H1 (cell line): Measurements from ENCODE around the gene TBX15. TPM values are rescaled to one million over a fixed set of nuclear protein-coding genes. Genes with fewer than 3 reads are reported as not detected.

Experiments
- CTCF ChIA-PET: fragments of 300-600 bp; sonication (Branson Sonifier 250); formaldehyde crosslinking; loops from one replicate; lab custom pipeline; 2021; ENCODE audit not compliant: partially characterized antibody; lab: Charles Lee
- POLR2A ChIA-PET: fragments of 300-600 bp; sonication (Branson Sonifier 250); formaldehyde crosslinking; loops from one replicate; lab custom pipeline; 2021; ENCODE audit warnings: inconsistent platforms; ENCODE audit not compliant: partially characterized antibody; lab: Charles Lee
- DNase-seq, 2 experiments: peaks; one replicate each; pipeline versions ENCODE4 v3.0.0 to v3.0.0-alpha.2; 2010 to 2022; ENCODE audit warnings: low spot score in 2 of 2, low read depth in 1 of 2, mixed read lengths in 1 of 2
- FAIRE-seq: peaks from 2 replicates; lab custom pipeline; 2011; peaks lifted over from hg19 to GRCh38; lab: Jason Lieb, UNC
- H2AFZ ChIP-seq: 2 replicates; pipeline ENCODE4 v1.8.1; 2012; ENCODE audit warnings: low read length, inconsistent platforms
- H2AK5ac ChIP-seq: 2 replicates; pipeline ENCODE4 v1.6.1; 2013; ENCODE audit warnings: low read depth, low read length
- H2BK120ac ChIP-seq: replicated peaks from 2 replicates; pipeline ENCODE3; 2013; ENCODE audit warnings: low read depth, low read length, inconsistent platforms
- H2BK12ac ChIP-seq: 2 replicates; pipeline ENCODE4 v1.6.1; 2013; ENCODE audit warnings: low read depth, low read length
- H2BK15ac ChIP-seq: 2 replicates; pipeline ENCODE4 v1.6.1; 2013; ENCODE audit warnings: low read length
- H2BK20ac ChIP-seq: 2 replicates; pipeline ENCODE4 v1.6.1; 2013; ENCODE audit warnings: low read length
- H2BK5ac ChIP-seq: 2 replicates; pipeline ENCODE4 v1.6.1; 2013; ENCODE audit warnings: low read depth, low read length
- H3K14ac ChIP-seq: 2 replicates; pipeline ENCODE4 v1.6.1; 2013; ENCODE audit warnings: inconsistent platforms; ENCODE audit not compliant: insufficient read length
- H3K18ac ChIP-seq: 2 replicates; pipeline ENCODE4 v1.6.1; 2013; ENCODE audit warnings: low read length; ENCODE audit errors: extremely low read depth
- H3K23ac ChIP-seq: 2 replicates; pipeline ENCODE4 v1.6.1; 2013; ENCODE audit warnings: inconsistent platforms; ENCODE audit not compliant: insufficient read length
- H3K23me2 ChIP-seq: 2 replicates; pipeline ENCODE4 v1.6.1; 2013; ENCODE audit warnings: low read depth, low read length
- H3K27ac ChIP-seq: 2 replicates; pipeline ENCODE4 v1.6.1; 2011; ENCODE audit warnings: low read depth, low read length, inconsistent platforms
- H3K27me3 ChIP-seq, 4 experiments: replicated peaks in 1 of 4; 1 replicate in 1 of 4; 2 replicates in 3 of 4; pipeline versions ENCODE4 v1.6.1 to v1.8.1; 2011 to 2013; ENCODE audit warnings: low read length in 3 of 4, mild to moderate bottlenecking in 3 of 4, inconsistent platforms in 2 of 4, mixed read lengths in 2 of 4, moderate library complexity in 1 of 4; ENCODE audit not compliant: control insufficient read depth in 3 of 4, insufficient read depth in 3 of 4; ENCODE audit errors: extremely low read depth in 1 of 4
- H3K36me3 ChIP-seq, 4 experiments: 2 replicates each; pipeline versions ENCODE4 v1.6.1 to v1.8.1; 2011 to 2013; ENCODE audit warnings: mild to moderate bottlenecking in 4 of 4, low read length in 3 of 4, moderate library complexity in 2 of 4, control low read depth in 1 of 4, inconsistent platforms in 1 of 4; ENCODE audit not compliant: insufficient read depth in 4 of 4, control insufficient read depth in 2 of 4
- H3K4ac ChIP-seq: replicated peaks from 2 replicates; pipeline ENCODE3; 2013; ENCODE audit warnings: low read length, low read depth, mixed read lengths, inconsistent platforms; ENCODE audit not compliant: insufficient read length
- H3K4me1 ChIP-seq, 4 experiments: replicated peaks in 1 of 4; 1 replicate in 1 of 4; 2 replicates in 3 of 4; pipeline versions ENCODE4 v1.6.1 to v1.8.1; 2011 to 2013; ENCODE audit warnings: low read length in 3 of 4, inconsistent platforms in 2 of 4, mixed read lengths in 1 of 4; ENCODE audit not compliant: insufficient read depth in 4 of 4, control insufficient read depth in 3 of 4
- H3K4me2 ChIP-seq, 2 experiments: 2 replicates each; pipeline versions ENCODE4 v1.6.1 to v1.8.1; 2011 to 2013; ENCODE audit warnings: low read depth in 2 of 2, low read length in 2 of 2, control low read depth in 1 of 2, inconsistent platforms in 1 of 2, mild to moderate bottlenecking in 1 of 2; ENCODE audit not compliant: insufficient read depth in 1 of 2
- H3K4me3 ChIP-seq, 4 experiments: fragments of 200-600, 300-600 bp in 1 of 4; sonication (generic), shearing (Covaris generic), sonication (Bioruptor Twin) in 1 of 4; 2 replicates each; pipeline versions ENCODE4 v1.5.1 to v1.8.1; 2011 to 2016; ENCODE audit warnings: low read length in 4 of 4, low read depth in 3 of 4, control low read depth in 2 of 4, inconsistent platforms in 2 of 4, mild to moderate bottlenecking in 2 of 4, mixed read lengths in 1 of 4, moderate library complexity in 1 of 4; ENCODE audit not compliant: insufficient read depth in 2 of 4; ENCODE audit errors: extremely low read depth in 1 of 4
- H3K56ac ChIP-seq: replicated peaks from 2 replicates; pipeline ENCODE3; 2013; ENCODE audit warnings: low read depth, mild to moderate bottlenecking, mixed read lengths, low read length, inconsistent platforms; ENCODE audit not compliant: insufficient read length
- H3K79me1 ChIP-seq: 2 replicates; pipeline ENCODE4 v1.6.1; 2013; ENCODE audit warnings: low read depth, low read length, control low read depth
- H3K79me2 ChIP-seq, 2 experiments: 2 replicates each; pipeline versions ENCODE4 v1.6.1 to v1.8.1; 2012 to 2013; ENCODE audit warnings: low read length in 2 of 2, mild to moderate bottlenecking in 2 of 2, inconsistent platforms in 1 of 2; ENCODE audit not compliant: insufficient read depth in 2 of 2, control insufficient read depth in 1 of 2
- H3K9ac ChIP-seq, 4 experiments: replicated peaks in 1 of 4; 1 replicate in 1 of 4; 2 replicates in 3 of 4; pipeline versions ENCODE4 v1.6.1 to v1.8.1; 2011 to 2013; ENCODE audit warnings: low read depth in 3 of 4, low read length in 3 of 4, control low read depth in 2 of 4, mild to moderate bottlenecking in 2 of 4, moderate library complexity in 2 of 4, inconsistent platforms in 1 of 4; ENCODE audit errors: extremely low read depth in 1 of 4
- H3K9me3 ChIP-seq, 2 experiments: 2 replicates each; pipeline versions ENCODE4 v1.6.1 to v1.8.1; 2012 to 2013; ENCODE audit warnings: mild to moderate bottlenecking in 2 of 2, moderate library complexity in 2 of 2, control low read depth in 1 of 2, inconsistent platforms in 1 of 2, low read depth in 1 of 2, low read length in 1 of 2, mixed read lengths in 1 of 2; ENCODE audit not compliant: insufficient read depth in 2 of 2
- H4K20me1 ChIP-seq, 2 experiments: replicated peaks in 1 of 2; 2 replicates each; pipeline versions ENCODE3 to v1.8.1; 2011 to 2013; ENCODE audit warnings: inconsistent platforms in 2 of 2, low read length in 2 of 2, mild to moderate bottlenecking in 1 of 2; ENCODE audit not compliant: insufficient read depth in 2 of 2, control insufficient read depth in 1 of 2
- H4K5ac ChIP-seq: 2 replicates; pipeline ENCODE4 v1.6.1; 2013; ENCODE audit warnings: low read length, low read depth, mixed read lengths, inconsistent platforms; ENCODE audit not compliant: insufficient read length
- H4K8ac ChIP-seq: 2 replicates; pipeline ENCODE4 v1.8.0; 2013; ENCODE audit warnings: mild to moderate bottlenecking, moderate library complexity, low read length, inconsistent platforms; ENCODE audit not compliant: insufficient read depth; ENCODE audit errors: extremely low read depth
- H4K91ac ChIP-seq: replicated peaks from 2 replicates; pipeline ENCODE3; 2013; ENCODE audit warnings: low read length, mixed read lengths, inconsistent platforms; ENCODE audit not compliant: insufficient read length
- BCL11A ChIP-seq, 2 experiments: IDR thresholded peaks; one replicate each; pipeline ENCODE4 v1.6.1; 2011; ENCODE audit warnings: low read depth in 2 of 2, low read length in 2 of 2, mild to moderate bottlenecking in 2 of 2
- BRCA1 ChIP-seq: IDR thresholded peaks from 2 replicates; pipeline ENCODE4 v1.6.1; 2012; ENCODE audit warnings: low read depth, low read length, improper control_type of control experiment
- EP300 ChIP-seq, 2 experiments: IDR thresholded peaks; 1 replicate in 1 of 2; 2 replicates in 1 of 2; pipeline ENCODE4 v1.6.1; 2011 to 2012; ENCODE audit warnings: low read depth in 2 of 2, low read length in 2 of 2, mild to moderate bottlenecking in 2 of 2, borderline replicate concordance in 1 of 2, inconsistent platforms in 1 of 2, moderate library complexity in 1 of 2
- JUND ChIP-seq: IDR thresholded peaks from 2 replicates; pipeline ENCODE4 v1.6.1; 2011; ENCODE audit warnings: mild to moderate bottlenecking, improper control_type of control experiment, low read length
- KDM4A ChIP-seq: IDR thresholded peaks from one replicate; pipeline ENCODE4 v1.7.1; 2012; ENCODE audit warnings: low read depth, mild to moderate bottlenecking, moderate library complexity, low read length, inconsistent platforms; ENCODE audit not compliant: severe bottlenecking
- SIRT6 ChIP-seq: IDR thresholded peaks from one replicate; pipeline ENCODE4 v1.7.1; 2012; ENCODE audit warnings: low read length, inconsistent platforms
- TAF1 ChIP-seq: IDR thresholded peaks from 2 replicates; pipeline ENCODE4 v1.6.1; 2011; ENCODE audit warnings: mild to moderate bottlenecking, low read depth, low read length
- TBP ChIP-seq: IDR thresholded peaks from 2 replicates; pipeline ENCODE4 v1.6.1; 2011; ENCODE audit warnings: low read depth, low read length, improper control_type of control experiment
- TCF12 ChIP-seq: IDR thresholded peaks from 2 replicates; pipeline ENCODE4 v1.6.1; 2011; ENCODE audit warnings: low read depth, mild to moderate bottlenecking, low read length
- WGBS, 2 experiments: shearing (Covaris generic) in 1 of 2; methylation state at CpG; one replicate each; pipeline versions ENCODE4 v1.1.6 to v1.1.7; 2013 to 2015; ENCODE audit warnings: low lambda C conversion rate in 2 of 2, mixed read lengths in 2 of 2, inconsistent platforms in 1 of 2, low coverage in 1 of 2, missing lambda C conversion rate in 1 of 2; ENCODE audit not compliant: insufficient replicate concordance in 2 of 2, insufficient coverage in 1 of 2, insufficient read length in 1 of 2; ENCODE audit errors: extremely low coverage in 1 of 2, missing lambda C conversion rate in 1 of 2; 5-methylcytosine and 5-hydroxymethylcytosine counted together
- polyA plus RNA-seq, 7 experiments: library from polyadenylated mRNA; depleted of rRNA in 3 of 7; stranded (reverse) in 5 of 7; unstranded in 2 of 7; fragments of >200 nt in 5 of 7; fragments of 200-250 nt in 2 of 7; gene quantifications; 1 replicate in 5 of 7; 2 replicates in 1 of 7; 4 replicates in 1 of 7; pipeline versions ENCODE4 v1.2.1 to v1.2.3, GENCODE V29; 2011 to 2013; ENCODE audit warnings: missing spikeins in 2 of 7, mixed read lengths in 2 of 7
- total RNA-seq: library from RNA; stranded (reverse); fragmentation: NEBNext Ultra II Directional; extraction: Animal tissue kit (Norgen Biotek cat#: 25700); gene quantifications from 2 replicates; pipeline ENCODE4 v1.2.1, GENCODE V29; 2021
- TF ChIP-seq, protein P1 (sequence below): IDR thresholded peaks from 2 replicates; pipeline ENCODE4 v1.6.1; 2012; ENCODE audit warnings: inconsistent platforms
- TF ChIP-seq, protein P2 (sequence below): IDR thresholded peaks from 2 replicates; pipeline ENCODE4 v1.6.1; 2011; ENCODE audit warnings: low read length, improper control_type of control experiment

Gene TBX15
- total and polyA plus RNA-seq, 2 of the 8 experiments (the other 6 are each of a cell fraction or from before 2014, with no cell fraction given): 0.14 to 0.24 TPM

DNA sequence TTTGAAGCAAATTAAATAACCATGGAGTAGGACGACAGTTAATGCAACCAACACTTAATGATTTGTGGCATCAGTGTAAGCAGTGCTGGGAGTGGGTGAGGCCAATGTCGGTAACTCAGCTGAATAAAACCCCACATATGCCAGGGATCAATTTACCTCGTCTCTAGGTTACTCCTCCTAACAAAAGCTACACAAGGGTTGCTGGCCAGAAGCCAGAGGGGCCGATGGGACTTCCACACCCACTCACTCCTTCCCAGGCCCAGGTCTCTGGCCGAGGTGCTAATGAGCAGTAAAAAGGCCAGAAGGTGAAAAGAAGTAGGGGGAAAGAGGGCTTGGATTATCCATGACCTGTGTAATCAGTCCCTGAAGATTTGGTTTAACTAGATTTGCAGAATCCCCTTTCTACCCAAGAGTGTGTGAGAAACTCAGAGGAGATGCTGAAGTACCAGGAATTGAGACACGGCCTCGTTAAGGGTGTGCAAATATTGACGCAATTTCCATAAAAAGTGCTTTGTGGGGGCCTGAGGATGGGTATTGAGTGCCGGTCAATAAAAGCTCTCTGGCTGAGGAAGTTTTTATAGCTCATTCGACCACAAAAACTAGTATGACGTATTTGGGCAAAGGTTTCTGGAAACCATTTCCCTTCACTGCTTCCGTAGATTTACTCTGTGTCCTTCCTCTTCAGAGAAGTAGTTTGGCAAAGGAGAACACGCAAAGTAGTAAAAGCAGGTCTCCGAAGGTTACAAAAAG lies 145.5 kb downstream of the TBX15 start:
- Histone ChIP-seq H3K56ac (no peak overlapping the region), H4K5ac (no peak overlapping the region), H3K27me3 (no peaks in the 10 kb centered on the region), H3K79me1 (no peaks in the 10 kb centered on the region), H3K9me3 (no peaks in the 10 kb centered on the region), H4K20me1 (no peaks in the 10 kb centered on the region), H3K4me1 (no peaks in the 10 kb centered on the region), H2BK5ac (no peak overlapping the region), H2BK20ac (no peak overlapping the region), H3K4ac (no peak overlapping the region), H4K91ac (no peak overlapping the region), H3K23me2 (peaks cover 4% of the 10 kb centered on the region; the same call in 1 of the 2 replicates), H2AK5ac (no peak overlapping the region), H3K14ac (no peak overlapping the region), H3K36me3 (no peaks in the 10 kb centered on the region), H3K79me2 (no peaks in the 10 kb centered on the region), H2BK12ac (no peak overlapping the region), H3K4me3 (no peak overlapping the region), H3K4me2 (no peak overlapping the region), H2BK120ac (no peak overlapping the region), H4K8ac (no peak overlapping the region), H3K18ac (no peak overlapping the region), H2BK15ac (no peak overlapping the region), H3K9ac (no peak overlapping the region), H3K23ac (no peak overlapping the region), H3K27ac (no peak overlapping the region), H2AFZ (no peak overlapping the region)
- ChIA-PET POLR2A (interaction anchor here (0.6 kb wide), 1 partner anchor 468 kb away, joined by 3 read pairs; no protein-coding TSS in a partner anchor), CTCF (no interaction called here)
- DNase-seq (no peak), FAIRE-seq (no peak)
- WGBS, 2 experiments: 90% methylated on average over 14 of the region's 14 CpGs; no CpG with 5 or more reads in 1 of the 2 experiments
- TF ChIP-seq JUND (no peak), TAF1 (no peak), SIRT6 (no peak), BRCA1 (no peak), BCL11A (IDR thresholded peaks at IDR 0.05; ENCODE audit: low read depth in 2 of 2, low read length in 2 of 2) (no peak), TBP (no peak), EP300 (IDR thresholded peaks at IDR 0.05; ENCODE audit: borderline replicate concordance in 1 of 2, low read depth in 2 of 2, low read length in 2 of 2) (no peak), TCF12 (no peak), KDM4A (no peak)
- TF ChIP-seq, protein P1, sequence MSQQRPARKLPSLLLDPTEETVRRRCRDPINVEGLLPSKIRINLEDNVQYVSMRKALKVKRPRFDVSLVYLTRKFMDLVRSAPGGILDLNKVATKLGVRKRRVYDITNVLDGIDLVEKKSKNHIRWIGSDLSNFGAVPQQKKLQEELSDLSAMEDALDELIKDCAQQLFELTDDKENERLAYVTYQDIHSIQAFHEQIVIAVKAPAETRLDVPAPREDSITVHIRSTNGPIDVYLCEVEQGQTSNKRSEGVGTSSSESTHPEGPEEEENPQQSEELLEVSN: no peak
- TF ChIP-seq, protein P2, sequence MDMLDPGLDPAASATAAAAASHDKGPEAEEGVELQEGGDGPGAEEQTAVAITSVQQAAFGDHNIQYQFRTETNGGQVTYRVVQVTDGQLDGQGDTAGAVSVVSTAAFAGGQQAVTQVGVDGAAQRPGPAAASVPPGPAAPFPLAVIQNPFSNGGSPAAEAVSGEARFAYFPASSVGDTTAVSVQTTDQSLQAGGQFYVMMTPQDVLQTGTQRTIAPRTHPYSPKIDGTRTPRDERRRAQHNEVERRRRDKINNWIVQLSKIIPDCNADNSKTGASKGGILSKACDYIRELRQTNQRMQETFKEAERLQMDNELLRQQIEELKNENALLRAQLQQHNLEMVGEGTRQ: no peak
